CD4-positive, alpha-beta T cell treated with Interleukin-15 for 1 hour (primary cell): ENCODE results near the gene TP53TG3.
"Not testable (repeated sequence)": the region's sequence is repeated elsewhere in the genome, so short reads cannot be mapped to it uniquely, and the experiment has no call there.

Experiments
- DNase-seq: peaks from one replicate; pipeline ENCODE4 v3.0.0-alpha.2; 2020

TP53TG3 gene, protein sequence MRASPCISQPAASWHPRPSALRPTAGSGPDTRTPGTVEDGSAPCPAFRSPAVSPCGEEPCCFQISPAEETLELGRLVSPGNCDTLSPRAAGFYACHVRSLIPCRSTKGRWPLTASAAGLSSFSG

DNA sequence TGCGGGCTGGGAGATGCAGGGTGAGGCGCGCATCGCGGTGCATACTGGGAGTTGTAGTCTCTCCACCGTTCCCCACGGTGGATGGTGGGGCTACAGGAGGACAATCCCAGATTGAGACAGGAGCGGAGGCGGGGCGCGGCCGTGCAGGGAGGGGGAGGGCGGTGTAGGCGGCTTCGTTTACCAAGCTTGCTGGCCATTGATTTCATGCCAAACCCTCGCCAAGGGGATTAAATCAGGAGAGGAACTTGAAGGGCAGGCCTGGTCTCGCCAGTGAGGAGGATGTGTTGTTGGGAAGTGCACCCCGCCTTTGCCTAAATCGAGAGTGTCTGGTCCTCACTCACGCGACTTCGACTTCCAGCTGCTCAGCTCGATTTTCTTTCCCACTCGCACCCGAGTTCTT is at the start of gene TP53TG3:
Gene TP53TG3 (minus strand): TSS at position 101 of the 400 bp plus-strand sequence. CDS start 68 bp downstream, at position 33.
- not testable (repeated sequence) for DNase-seq

- DNase-seq = not testable (repeated sequence)
These were observed 25.1 kb downstream of the TP53TG3 start for GRCh38 chr16:32650876-32651275.

DNA sequence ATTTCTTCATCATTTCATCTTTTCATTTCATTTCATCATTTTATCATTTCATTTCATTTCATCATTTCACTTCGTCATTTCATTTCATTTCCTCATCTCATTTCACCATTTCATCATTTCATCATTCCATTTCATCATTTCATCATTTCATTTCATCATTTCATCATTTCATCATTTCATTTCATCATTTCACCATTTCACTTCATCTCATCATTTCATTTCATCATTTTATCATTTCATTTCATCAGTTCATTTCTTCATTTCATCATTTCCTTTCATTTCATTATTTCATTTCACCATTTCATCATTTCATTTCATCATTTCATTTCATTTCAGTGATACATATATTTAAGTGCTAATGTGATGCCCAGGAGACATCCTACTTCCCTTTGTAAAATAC is 28.4 kb downstream of the TP53TG3 start:
- DNase-seq = not testable (repeated sequence)

GRCh38 chr16:32646780-32647179 is 29.2 kb downstream of the TP53TG3 start:
- DNase-seq = not testable (repeated sequence)

DNA sequence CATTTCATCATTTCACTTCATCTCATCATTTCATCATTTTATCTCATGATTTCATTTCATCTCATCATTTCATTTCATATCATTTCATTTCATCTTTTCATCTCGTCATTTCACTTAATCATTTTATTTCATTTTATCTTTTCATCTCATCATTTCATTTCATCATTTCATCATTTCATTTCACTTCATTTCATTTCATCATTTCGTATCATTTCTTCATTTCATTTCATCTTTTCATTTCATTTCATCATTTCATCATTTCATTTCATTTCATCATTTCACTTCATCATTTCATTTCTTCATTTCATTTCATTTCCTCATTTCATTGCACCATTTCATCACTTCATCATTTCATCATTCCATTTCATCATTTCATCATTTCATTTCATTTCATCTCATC is 29.8 kb downstream of the TP53TG3 start:
- not testable (repeated sequence) for DNase-seq

GRCh38 chr16:32645278-32645908 is 30.6 kb downstream of the TP53TG3 start:
- DNase-seq = not testable (repeated sequence)

GRCh38 chr16:32644715-32645114 is 31.2 kb downstream of the TP53TG3 start:
- not testable (repeated sequence) for DNase-seq

DNA sequence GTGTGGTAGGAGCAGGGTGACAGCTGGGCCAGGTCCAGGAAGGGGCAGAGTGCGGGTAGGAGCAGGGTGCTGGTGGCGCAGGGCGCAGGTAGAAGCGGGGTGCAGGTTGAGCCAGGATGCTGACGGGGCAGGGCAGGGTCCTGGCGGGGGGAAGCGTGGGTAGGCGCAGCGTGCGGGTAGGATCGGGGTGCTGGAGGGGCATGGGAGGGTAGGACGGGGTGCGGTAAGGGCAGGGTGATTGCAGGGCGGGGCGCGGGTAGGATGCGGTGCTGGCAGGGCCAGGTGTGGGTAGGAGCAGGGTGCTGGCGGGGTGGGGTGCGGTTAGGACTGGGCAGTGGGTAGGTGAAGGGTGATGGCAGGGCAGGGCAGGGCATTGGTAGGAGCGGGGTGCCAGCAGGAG is 38.4 kb downstream of the TP53TG3 start:
- not testable (repeated sequence) for DNase-seq

GRCh38 chr16:32632096-32632495 is 43.9 kb downstream of the TP53TG3 start:
- DNase-seq = not testable (repeated sequence)
